Hepatic stellate cell (primary cell): ENCODE results near the gene CD99L2.

Experiments
- DNase-seq: peaks from one replicate; pipeline ENCODE4 v3.0.0; 2011; ENCODE audit warnings: low spot score

CD99L2 gene, protein sequence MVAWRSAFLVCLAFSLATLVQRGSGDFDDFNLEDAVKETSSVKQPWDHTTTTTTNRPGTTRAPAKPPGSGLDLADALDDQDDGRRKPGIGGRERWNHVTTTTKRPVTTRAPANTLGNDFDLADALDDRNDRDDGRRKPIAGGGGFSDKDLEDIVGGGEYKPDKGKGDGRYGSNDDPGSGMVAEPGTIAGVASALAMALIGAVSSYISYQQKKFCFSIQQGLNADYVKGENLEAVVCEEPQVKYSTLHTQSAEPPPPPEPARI

DNA sequence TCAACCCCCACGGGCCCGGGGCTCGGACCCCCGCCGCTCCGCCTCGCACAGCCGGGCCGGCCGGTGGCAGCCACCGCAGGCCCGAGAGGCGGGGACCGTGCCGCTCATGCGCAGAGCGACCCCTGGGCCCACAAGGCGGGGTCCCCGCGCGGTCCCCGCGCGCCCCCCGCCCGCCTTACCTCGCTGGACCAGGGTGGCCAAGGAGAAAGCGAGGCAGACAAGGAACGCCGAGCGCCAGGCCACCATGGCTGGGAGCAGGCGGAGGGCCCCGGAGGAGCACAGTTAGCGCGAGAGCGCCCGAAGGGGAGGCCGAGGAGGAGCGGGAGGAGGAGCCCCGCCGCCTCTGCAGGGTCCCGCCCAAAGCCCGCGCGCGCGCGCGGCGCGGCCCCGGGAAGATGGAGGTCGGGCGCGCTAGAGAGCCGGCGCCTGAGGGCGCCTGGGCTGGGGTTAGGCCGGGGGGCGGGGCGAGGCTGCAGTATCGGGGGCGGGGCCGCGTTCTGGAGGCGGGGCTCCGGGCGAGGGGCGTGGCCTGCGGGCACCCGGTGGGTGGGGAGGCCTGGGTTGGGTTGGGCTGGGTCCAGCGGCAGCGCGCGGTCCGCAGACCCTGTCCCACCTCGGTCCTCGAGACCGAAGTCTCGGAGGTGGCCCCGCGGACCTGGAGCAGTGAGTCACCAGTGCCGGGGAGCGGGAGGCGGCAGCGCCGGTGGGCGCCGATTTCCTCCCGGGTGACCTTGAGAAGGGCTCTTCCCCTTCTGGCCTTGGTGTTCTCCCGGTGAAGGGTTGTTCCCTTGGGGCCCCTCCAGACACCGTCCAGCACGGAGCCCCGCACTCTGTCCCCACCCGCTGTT, at the start of gene CD99L2:
TSS of gene CD99L2 (minus strand) at position 326 of the 848 bp plus-strand sequence. CDS start at position 246, 80 bp downstream.
- DNase-seq, result peak; percentile 80

DNA sequence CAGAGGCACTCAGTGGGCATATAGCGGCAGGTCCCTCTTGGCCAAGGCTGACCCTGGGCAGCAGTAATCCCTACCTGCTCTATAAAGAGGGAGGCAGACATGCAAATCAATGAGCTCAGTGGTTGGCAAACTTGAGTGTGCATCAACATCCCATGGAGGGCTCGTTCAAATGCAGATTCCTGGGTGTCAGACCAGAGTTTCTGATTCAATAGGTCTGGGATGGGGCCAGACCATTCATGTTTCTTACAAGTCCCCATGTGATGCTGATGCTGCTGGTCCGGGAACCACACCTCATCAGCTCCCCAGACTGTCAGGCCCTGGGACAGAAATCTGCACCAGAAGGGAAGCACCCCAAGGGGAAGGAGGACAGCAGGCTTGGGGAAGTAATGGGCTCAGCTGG, 45.8 kb upstream of the CD99L2 start:
- no peak for DNase-seq

DNA sequence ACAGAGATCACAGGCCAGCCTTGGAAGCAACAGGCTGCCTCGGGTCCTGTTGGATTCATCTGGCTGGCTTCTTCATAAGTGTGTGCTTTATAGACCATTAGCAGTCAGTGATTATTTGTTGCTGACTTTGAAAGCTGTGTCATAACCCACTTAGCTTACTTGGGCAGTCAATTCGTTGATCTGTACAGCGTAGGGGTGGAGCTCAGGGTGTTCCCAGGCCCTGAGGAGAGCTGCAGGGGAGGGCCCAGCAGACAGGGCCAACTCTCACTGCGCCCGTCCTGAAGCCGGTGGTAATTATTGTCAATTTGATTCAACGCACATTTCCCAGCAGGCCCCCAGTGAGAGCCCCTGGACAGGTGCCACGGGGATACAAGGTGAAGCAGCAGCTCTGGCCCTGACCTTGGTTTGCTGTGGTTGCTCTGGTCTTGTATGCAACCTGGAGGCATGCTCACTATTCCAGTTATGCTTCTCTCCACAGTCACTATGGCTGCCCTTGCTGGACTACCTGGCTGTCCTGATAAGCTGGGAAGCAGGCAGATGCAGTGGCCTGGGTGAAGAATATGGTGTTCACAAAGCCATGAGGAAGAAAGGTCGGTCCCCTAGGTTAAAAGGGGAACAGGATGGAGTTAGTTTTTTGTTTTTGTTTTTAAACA, 44.6 kb upstream of the CD99L2 start:
- DNase-seq, result no peak

DNA sequence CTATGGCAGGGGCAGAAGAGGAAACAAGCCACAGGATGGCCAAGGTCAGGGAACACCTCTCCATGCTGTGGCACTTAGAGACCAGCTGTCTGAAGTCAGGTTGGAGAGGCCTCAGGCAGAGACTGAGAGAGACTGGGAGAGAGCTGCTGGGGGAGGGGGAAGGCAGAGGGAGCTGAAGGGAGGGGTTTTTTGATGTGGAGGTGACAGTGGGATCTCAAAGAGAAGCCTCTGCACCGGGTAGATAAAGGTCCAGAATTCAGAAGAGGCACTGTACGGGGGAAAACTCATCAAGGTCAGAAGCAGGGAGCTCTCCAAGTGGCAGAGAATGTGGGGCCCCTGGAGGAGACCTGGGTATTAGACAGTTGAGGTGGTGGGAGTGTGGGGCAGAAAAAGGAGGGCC, 43.1 kb upstream of the CD99L2 start:
- DNase-seq, result no peak

DNA sequence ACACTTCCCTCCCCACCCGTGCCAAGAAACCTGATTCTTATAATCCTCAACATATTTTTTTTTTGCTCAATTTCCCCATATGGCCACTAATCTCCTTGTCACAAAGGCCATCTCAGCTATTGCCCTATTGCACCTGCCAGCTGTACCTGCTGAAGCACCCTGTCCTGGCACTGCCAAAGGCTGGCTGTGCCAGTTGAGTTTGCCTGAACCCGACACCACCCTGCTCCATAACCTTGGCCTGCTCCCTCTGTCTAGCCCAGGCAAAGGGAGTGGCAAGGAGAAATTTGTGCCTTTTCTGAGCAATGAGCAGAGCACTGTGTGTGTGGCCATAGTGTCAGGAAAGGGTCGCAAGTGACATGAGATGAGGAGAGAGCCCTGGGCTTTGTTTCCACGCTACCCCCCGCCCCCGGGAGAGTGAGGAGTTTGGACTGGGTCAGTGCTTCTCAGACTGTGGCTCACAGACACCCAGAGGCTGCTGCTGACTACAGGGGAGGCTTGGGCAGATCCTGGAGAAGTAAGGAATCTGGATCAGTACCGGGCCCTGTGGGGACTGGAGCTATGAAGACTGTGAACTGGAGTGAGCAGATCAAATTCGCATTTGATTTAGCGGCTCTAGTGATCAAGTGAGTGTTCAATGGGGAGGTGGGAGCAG, 42.5 kb upstream of the CD99L2 start:
- no peak for DNase-seq

DNA sequence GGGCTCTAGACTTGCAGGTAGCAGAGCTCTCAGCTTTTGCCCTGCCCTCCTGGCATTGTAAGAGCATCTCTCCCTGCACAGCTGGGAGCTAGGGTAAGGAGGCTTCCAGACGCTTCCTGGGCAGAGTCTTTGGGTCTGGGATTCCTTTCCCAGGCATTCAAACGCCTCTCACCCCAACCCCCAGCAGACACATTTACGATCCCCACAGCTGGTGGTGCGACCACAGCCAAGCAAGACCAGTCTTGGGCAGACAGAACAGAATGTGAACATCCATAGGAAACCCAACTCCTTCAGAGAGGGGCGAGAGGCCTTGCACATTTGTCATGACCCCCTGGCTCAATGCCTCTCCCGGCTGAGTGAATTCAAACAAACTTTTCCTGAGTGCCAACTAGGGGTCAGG, 38.1 kb upstream of the CD99L2 start:
- no peak for DNase-seq

DNA sequence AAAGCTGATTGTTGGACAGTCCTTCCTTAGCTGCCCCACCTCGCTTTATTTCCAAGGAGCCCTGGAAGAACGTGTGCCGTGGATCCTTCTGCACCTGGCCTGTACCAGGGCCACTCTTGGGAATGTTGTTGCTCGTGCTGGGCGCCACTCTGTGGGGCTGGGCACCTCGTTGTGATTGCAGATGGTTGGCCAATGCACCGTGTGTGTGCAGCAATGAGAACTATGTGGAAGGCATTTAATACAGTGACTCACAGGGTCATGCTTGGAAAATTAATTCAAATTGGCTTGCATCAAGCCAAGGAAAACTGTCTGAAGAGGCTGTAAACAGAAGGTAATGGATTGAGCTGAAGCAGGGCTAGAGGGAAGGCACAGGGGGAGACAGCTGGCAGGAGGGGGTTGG, 37.0 kb upstream of the CD99L2 start:
- no peak for DNase-seq

DNA sequence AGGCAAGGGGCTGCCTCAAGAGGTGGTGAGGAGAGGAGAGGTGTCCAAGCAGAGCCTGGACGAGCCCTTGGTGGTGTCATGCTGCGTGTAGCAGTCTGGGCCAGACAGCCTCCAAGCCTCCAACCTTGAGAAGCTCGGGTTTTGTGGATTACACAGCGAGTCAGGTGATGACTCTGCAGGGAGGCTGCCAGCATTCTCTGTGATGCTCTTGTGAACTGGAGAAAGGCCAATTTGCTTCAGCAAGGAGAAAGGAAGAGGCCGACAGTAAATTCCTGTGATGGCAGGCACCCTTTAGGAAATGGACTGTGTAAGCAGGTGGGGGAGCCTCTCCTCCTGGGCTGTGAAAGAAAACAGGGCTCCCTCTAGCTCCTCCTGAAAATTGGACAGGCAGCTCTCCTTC, 36.0 kb upstream of the CD99L2 start:
- no peak for DNase-seq

DNA sequence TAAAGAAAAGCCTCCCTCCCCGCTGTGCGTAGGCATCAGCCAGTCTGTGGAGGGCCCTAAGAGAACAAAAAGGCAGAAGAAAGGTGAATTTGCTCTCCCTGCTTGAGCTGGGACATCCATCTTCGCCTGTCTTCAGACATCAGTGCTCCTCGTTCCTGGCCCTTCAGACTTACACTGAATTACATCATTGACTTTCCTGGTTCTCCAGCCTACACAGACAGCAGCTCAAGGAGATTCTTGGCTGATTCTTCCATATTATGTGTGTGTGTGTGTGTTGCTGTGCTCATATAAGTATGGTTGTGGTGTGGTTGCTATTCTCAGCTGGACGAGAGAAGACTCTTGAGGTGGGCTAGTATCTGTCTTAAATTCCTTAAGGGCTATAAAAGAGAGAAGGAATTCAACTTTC, 35.5 kb upstream of the CD99L2 start:
- DNase-seq, result no peak

DNA sequence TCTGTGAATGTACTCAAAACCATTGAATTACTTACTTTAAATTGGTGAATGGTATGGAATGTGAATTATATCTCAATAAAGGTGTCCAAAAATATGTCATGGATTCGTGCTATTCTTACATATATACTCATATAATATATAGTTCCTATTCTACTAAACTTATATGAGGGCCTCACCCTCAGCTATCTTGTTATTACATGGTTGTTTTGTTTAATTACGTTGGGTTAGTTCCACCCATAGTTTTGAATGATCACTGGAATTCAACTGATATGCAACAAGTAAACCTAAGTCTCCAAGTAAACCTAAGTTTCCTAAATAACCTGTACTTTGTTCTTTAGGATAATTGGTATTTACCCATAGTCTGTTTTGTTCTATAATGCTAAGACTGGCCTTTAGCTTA, 30.6 kb upstream of the CD99L2 start:
- no peak for DNase-seq

DNA sequence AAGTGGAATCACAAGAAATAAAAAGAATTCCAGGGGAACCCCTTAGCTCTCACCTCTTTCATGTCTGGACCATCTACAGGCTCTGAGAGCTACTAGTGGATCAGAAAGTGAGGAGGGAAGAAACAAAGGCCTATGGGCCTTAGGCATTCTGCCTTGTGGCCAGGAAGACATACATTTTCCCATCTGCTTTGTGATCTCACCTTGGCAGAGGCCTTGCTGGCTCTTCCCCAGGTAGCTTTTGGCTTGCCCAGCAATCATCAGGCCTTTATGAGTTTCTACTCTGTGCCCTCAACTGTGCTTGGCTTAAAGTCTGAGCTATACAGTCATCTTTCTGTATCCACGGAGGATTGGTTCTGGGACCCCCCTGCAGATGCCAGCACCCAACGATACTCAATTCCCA, 28.3 kb upstream of the CD99L2 start:
- DNase-seq, result no peak

DNA sequence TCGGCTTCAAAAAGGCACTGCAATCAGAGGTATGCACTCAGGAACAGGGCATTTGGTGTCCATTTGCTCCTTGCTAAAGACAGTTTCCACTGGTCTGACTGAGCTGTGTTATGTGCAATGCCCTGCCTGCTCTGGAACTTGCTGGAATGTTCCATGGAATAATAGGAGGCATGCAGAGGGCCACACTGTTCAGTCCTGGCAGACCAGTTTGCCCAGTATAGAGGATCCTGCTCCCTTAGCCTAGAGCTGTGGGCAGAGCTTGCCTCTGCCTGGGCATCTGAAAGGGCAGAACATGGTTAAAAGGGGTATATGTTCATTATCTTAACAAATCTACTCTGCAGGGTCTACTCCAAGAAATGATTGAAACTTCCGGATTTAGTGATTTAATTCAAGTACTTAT, 27.8 kb upstream of the CD99L2 start:
- no peak for DNase-seq

DNA sequence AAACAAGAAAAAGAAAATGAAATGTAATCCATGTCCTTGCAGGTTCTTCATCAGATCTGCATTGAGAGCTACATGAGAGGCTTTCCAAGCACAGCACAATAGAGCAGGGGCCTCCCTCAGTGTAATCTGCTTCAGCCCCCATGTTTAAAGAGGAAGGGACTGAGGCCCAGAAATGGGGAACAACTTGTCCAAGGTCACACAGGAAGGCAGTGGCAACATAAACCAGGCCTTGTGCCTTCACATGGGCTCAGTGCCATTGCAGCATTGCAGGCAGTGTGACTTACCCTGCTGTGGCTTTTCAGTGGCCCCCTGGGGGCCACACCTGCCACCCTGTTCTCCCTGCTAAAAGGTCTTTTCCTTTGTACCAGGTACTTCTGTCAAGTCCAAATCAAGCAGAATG, 20.9 kb upstream of the CD99L2 start:
- DNase-seq, result no peak

DNA sequence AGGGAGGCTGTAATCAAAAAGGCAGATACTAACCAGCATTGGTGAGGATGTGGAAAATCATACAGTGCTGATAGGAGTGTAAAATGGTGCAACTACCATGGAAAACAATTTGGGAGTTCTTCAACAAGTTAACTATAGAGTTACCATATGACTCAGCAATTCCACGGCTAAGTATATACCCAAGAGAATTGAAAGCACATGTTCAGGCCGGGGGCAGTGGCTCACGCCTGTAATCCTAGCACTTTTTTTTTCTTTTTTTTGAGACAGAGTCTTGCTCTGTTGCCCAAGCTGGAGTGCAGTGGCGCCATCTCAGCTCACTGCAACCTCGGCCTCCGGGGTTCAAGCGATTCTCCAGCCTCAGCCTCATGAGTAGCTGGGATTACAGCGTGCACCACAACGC, 15.0 kb upstream of the CD99L2 start:
- DNase-seq, result no peak

DNA sequence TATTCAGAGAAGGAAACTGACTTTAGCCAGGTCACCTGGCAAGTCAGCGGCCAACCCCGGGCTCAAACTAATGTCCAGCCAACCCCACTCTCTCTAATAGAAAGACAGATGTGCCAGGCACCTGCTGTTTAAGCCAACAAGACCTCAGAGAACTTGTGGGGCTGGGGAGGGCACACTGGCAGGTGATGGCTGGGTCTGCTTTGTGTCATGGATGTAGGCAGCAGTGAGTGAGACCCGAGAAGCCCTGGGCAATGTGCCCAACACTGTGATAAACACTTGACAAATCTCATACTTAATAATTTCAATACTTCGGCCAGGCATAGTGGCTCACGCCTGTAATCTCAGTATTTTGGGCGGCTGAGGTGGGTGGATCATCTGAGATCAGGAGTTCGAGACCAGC, 9.0 kb upstream of the CD99L2 start:
- DNase-seq, result no peak

DNA sequence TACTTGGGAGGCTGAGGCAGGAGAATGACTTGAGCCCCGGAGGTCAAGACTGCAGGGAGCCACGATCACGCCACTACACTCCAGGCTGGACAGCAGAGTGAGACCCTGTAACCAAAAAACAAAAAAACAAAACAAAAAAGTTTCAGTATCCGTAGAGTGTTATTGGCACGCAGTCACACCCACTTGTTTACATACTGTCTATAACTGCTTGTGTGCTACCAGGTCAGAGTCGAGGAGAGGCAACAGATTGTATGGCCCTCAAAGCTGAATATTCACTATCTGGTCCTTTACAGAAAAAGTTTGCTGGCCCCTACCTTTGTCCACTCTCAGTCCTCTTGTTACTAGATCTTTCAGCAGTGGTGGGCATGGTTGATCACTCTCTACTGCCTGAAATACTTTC, 8.2 kb upstream of the CD99L2 start:
- DNase-seq, result no peak

DNA sequence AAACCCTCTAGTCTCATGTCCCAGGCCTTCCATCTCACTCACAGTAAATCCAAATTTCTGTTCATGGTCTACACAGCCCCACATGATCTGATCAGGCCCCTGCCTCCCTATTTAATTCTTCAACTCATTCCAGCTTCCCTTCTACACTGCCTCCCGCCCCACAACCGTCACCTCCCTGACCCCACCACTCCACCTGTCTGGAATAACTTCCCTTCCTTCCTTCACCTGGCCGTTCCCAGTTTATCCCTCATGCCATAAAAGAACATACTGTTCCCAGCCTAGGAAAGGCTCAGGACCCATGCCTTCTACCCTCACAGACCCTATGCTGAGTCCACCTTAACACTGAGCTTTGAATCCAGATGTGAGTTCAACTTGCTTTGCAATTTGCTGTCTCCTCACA, 6.8 kb upstream of the CD99L2 start:
- DNase-seq, result no peak

DNA sequence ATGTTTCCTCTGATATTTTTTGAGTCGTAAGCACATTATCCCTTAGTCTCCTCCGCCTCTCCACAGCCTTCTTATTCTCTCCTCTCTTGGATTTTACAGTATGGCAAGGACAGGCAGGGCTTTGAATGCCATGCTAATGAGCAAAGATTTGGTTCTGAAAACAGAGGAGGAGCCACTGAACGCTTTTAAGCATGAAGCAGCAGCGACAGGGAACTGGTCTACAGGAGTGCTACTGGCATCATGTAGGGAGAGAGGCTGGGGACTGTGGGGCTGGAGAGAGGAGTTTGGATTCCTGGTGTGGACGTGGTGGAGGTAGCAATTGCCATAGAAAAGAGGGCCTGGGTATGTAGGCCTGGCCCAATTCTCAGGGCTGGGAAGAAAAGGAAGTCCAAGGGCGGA, 4.6 kb upstream of the CD99L2 start:
- no peak for DNase-seq

DNA sequence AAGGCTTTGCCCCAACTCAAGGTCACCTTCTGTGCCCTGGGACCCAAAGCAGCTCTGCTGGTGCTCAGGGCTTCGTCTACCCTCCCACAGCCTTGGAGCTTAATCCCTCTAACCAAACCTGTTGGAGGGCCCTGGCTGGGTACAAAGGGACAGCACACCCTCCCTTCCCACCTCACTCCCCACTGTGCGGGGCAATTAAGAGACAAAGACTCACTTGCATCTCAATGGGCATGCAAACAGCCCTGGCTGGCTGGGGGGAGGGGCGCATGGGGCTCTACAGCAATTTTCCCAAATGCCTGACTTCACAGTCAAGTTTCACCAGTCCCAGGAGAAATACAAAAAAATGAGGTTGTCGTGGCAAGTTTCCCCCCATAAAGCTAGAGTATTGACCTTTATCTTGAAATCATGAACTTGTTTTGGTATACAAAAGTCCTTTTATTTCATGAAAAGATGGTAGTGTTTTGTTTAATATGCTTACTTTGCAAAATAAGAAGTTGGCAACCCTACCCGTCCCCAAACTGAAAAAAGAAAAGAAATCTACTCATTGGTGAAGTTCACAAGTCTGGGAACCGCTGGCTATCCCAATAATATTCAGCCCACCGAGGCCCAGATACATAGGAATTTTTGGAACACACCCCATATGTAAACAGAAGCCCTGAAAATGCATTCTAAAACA, 4.1 kb upstream of the CD99L2 start:
- DNase-seq, result no peak

DNA sequence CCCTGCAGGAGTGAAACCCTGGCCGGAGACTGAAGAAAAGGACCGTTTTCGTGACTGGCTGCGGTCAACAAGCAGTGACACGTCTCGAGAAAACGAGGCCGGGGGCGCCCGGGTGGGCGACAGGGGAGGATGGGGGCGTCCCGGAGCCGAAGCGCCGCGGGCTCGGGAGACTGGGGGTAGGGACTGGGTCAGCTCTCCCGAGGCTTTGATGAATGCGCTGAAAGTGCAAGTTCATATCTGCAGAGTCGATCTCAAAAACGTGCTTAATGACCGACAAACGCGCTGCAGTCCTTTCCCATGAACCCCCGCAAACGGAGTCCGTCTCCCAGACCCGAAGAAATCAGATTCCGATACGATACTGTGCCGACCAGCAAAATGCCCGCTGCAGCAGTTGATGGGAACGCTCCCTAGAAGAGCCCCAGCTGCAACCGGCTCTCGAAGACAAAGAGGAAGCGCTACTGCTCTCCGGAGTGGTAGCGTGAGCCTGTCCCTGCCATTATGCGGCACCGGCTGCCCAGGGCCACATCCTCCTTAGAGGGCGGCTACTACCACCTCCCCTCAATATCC, 806 bp upstream of the CD99L2 start:
- DNase-seq, result peak; percentile 28

DNA sequence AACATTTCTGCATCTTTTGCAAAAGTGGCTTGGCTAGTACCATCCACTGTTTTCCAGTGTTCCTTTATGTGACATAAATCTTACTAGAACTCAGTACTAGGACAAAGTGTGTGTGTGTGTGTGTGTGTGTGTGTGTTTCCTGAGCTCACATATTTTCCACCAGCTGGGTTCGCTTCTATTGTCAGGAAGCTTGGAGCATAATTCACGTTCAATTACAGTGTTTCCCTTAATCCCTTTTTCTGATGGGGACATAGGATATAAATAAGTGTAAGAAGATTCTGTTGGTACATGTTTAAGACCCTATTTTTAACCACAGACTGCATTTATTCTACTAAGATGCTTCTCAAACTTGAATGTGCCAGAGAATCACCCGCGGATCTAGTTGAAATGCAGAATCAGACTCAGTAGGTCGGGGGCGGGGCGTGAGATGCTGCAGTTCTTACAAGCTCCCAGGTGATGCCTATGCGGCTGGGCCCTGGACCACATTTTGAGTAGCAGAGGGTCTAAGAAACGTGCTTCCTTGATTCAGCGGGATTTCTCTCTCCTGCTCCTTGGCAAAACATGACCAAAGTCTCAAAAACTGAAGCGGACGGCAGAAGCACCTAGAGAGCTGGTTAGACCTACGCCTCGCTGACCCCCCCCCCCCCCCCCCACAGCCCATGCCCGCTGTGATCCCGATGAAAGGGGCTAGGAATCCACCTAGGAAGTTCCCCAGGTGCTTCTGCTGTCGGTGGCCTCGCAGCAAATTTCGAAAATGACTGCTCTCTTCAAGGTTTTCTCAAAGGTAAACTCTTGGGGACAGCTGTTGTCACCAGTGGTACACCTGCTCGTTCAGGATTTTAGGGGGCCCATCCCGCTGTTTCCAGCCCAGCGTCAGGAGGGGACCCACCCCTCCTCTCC, 797 bp downstream of the CD99L2 start:
- DNase-seq, result peak; percentile 8
